ENCODE measurements around the gene TMPRSS7. TPM values are rescaled to one million over a fixed set of nuclear protein-coding genes. Genes with fewer than 3 reads are reported as not detected.

Gene TMPRSS7
- total RNA-seq, 1 experiment from 2014 or later = not detected

- Histone ChIP-seq H3K27me3 (ENCODE audit: control insufficient read depth, insufficient read depth, low read length) (no peaks in the 10 kb centered on the region), H3K27ac (ENCODE audit: low read length) (no peak overlapping the region), H3K4me1 (ENCODE audit: control insufficient read depth, insufficient read depth, low read length) (no peaks in the 10 kb centered on the region), H3K36me3 (ENCODE audit: control insufficient read depth, insufficient read depth, low read length) (no peaks in the 10 kb centered on the region), H3K4me3 (ENCODE audit: low read depth in 2 of 2, low read length in 2 of 2) (no peak overlapping the region), H3K9me3 (ENCODE audit: control insufficient read depth, insufficient read depth, low read depth, low read length) (no peaks in the 10 kb centered on the region)
- ChIA-PET POLR2A (no interaction called here), CTCF (no interaction called here)
- intact Hi-C loops (cut with micrococcal nuclease; ENCODE audit: unreplicated experiment) (no loop called here), in situ Hi-C loops (cut with HindIII; ENCODE audit: low pct_unique_long_range_greater_than_20kb, low sequenced_read_pairs) (no loop called here)
- ATAC-seq (no peak), DNase-seq (ENCODE audit: low read depth, low spot score) (no peak)
- TF ChIP-seq REST (IDR thresholded peaks at IDR 0.05; ENCODE audit: insufficient read depth in 1 of 2, low read depth in 2 of 2, low read length in 1 of 2) (no peak), CTCF (IDR thresholded peaks at IDR 0.05) (no peak), POLR2AphosphoS5 (IDR thresholded peaks at IDR 0.05; ENCODE audit: low read depth, low read length) (no peak), SIN3A (IDR thresholded peaks at IDR 0.05; ENCODE audit: borderline replicate concordance, insufficient read depth, low read depth, low read length) (no peak), TCF7L2 (IDR thresholded peaks at IDR 0.05; ENCODE audit: low read depth, low read length) (no peak)
- BruUV-seq (replicated peaks) = no TSS peak
These were observed 80.1 kb downstream of the TMPRSS7 start for GRCh38 chr3:112114576-112115160.

- no peak for ATAC-seq
- POLR2A ChIA-PET = no interaction called here
- in situ Hi-C loops (cut with HindIII; ENCODE audit: low pct_unique_long_range_greater_than_20kb, low sequenced_read_pairs) (no loop called here), intact Hi-C loops (cut with micrococcal nuclease; ENCODE audit: unreplicated experiment) (no loop called here)
- Histone ChIP-seq H3K4me1 (ENCODE audit: control insufficient read depth, insufficient read depth, low read length) (no peaks in the 10 kb centered on the region), H3K9me3 (ENCODE audit: control insufficient read depth, insufficient read depth, low read depth, low read length) (no peaks in the 10 kb centered on the region), H3K27ac (ENCODE audit: low read length) (no peak overlapping the region), H3K4me3 (ENCODE audit: low read depth in 2 of 2, low read length in 2 of 2) (no peak overlapping the region), H3K27me3 (ENCODE audit: control insufficient read depth, insufficient read depth, low read length) (no peaks in the 10 kb centered on the region), H3K36me3 (ENCODE audit: control insufficient read depth, insufficient read depth, low read length) (no peaks in the 10 kb centered on the region)
- CTCF ChIA-PET = no interaction called here
- TF ChIP-seq TCF7L2 (IDR thresholded peaks at IDR 0.05; ENCODE audit: low read depth, low read length) (no peak), CTCF (IDR thresholded peaks at IDR 0.05) (no peak), SIN3A (IDR thresholded peaks at IDR 0.05; ENCODE audit: borderline replicate concordance, insufficient read depth, low read depth, low read length) (no peak), POLR2AphosphoS5 (IDR thresholded peaks at IDR 0.05; ENCODE audit: low read depth, low read length) (no peak), REST (IDR thresholded peaks at IDR 0.05; ENCODE audit: insufficient read depth in 1 of 2, low read depth in 2 of 2, low read length in 1 of 2) (no peak)
- BruUV-seq (replicated peaks) = no TSS peak
- DNase-seq (ENCODE audit: low read depth, low spot score) = no peak
These were observed 80.7 kb downstream of the TMPRSS7 start for GRCh38 chr3:112115161-112115739.
